ENCODE data around the gene EEA1.
"Not testable (repeated sequence)": the region's sequence is repeated elsewhere in the genome, so short reads cannot be mapped to it uniquely, and the experiment has no call there.

Gene EEA1

GRCh38 chr12:92756898-92757596 is 172.0 kb downstream of the EEA1 start:
- DNase-seq (ENCODE audit: low spot score) = no peak
- Mint-ChIP-seq H3K9me3 (no peaks in the 10 kb centered on the region), H3K36me3 (ENCODE audit: low read depth) (no peaks in the 10 kb centered on the region), H3K4me1 (ENCODE audit: low read depth) (no peaks in the 10 kb centered on the region), H3K4me3 (no peak overlapping the region), H3K27ac (no peak overlapping the region), H3K27me3 (ENCODE audit: low read depth) (peaks cover 27% of the 10 kb centered on the region)

GRCh38 chr12:92753976-92754885 is 174.9 kb downstream of the EEA1 start:
- DNase-seq (ENCODE audit: low spot score) = no peak
- Mint-ChIP-seq H3K27me3 (ENCODE audit: low read depth) (peaks cover 24% of the 10 kb centered on the region), H3K4me3 (no peak overlapping the region), H3K4me1 (ENCODE audit: low read depth) (no peaks in the 10 kb centered on the region), H3K36me3 (ENCODE audit: low read depth) (no peaks in the 10 kb centered on the region), H3K9me3 (no peaks in the 10 kb centered on the region), H3K27ac (no peak overlapping the region)

DNA sequence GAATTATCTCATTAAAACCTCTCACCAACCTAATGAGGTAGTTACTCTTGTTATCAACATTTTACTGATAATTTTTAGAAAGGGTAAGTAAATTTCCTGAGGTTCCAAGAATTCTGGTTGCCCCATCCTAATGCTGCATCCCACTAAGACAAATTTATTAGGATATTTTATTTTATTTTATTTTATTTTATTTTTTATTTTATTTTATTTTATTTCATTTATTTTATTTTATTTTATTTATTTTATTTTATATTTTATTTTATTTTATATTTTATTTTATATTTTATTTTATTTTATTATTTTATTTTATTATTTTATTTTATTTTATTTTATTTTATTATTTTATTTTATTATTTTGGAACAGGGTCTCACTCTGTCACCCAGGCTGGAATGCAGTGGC is 179.4 kb downstream of the EEA1 start:
- DNase-seq (ENCODE audit: low spot score); H3K4me1 Mint-ChIP-seq (ENCODE audit: low read depth); H3K4me3 Mint-ChIP-seq; H3K27ac Mint-ChIP-seq; H3K36me3 Mint-ChIP-seq (ENCODE audit: low read depth); H3K9me3 Mint-ChIP-seq; H3K27me3 Mint-ChIP-seq (ENCODE audit: low read depth): not testable (repeated sequence)

- DNase-seq (ENCODE audit: low spot score) = no peak
- Mint-ChIP-seq H3K9me3 (no peaks in the 10 kb centered on the region), H3K27ac (no peak overlapping the region), H3K4me3 (no peak overlapping the region), H3K4me1 (ENCODE audit: low read depth) (no peaks in the 10 kb centered on the region), H3K36me3 (ENCODE audit: low read depth) (no peaks in the 10 kb centered on the region), H3K27me3 (ENCODE audit: low read depth) (peaks cover 6% of the 10 kb centered on the region)
These were observed 181.9 kb downstream of the EEA1 start for GRCh38 chr12:92747151-92747550.

DNA sequence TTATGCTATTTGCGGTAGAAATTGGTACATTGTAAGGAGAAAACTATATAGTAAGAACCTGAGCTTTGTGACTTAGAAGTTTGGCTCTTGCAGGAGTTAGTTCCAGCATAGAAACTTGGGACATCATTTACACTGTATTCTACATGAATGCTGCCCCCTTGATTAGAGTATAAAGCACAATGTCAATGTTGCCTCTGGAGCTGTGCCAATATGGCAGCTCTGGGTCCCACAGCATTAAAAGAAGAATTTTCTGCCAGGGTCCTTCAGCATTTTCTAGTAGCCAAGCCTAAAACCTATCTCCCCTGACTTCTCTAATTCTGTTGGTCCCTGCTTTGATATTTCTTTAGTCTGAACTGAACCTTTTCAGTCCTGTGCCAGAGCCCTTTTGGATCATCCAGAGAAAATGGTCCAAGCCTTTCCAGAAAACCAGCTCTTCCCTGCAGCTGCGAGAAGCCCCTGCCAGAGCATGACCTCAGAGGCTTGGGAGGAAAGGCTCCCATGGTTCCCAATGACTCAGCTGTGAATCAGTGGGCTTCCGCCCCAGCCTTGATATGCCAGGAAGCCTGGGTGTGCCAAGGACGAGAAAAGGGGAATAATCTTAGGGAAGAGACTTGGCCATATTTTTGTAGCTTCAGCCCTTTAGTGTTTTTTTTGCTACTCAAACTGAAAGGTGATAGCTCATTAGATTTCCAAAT is 183.1 kb downstream of the EEA1 start:
- no peaks in the 10 kb centered on the region for H3K9me3 Mint-ChIP-seq
- H3K4me3 Mint-ChIP-seq = no peak overlapping the region
- H3K4me1 Mint-ChIP-seq (ENCODE audit: low read depth) = no peaks in the 10 kb centered on the region
- no peaks in the 10 kb centered on the region for H3K36me3 Mint-ChIP-seq (ENCODE audit: low read depth)
- H3K27me3 Mint-ChIP-seq (ENCODE audit: low read depth) = peaks cover 6% of the 10 kb centered on the region
- DNase-seq (ENCODE audit: low spot score) = no peak
- no peak overlapping the region for H3K27ac Mint-ChIP-seq

GRCh38 chr12:92743026-92743425 is 186.1 kb downstream of the EEA1 start:
- no peak for DNase-seq (ENCODE audit: low spot score)
- Mint-ChIP-seq H3K27ac (no peak overlapping the region), H3K27me3 (ENCODE audit: low read depth) (peaks cover 8% of the 10 kb centered on the region), H3K9me3 (no peaks in the 10 kb centered on the region), H3K4me1 (ENCODE audit: low read depth) (no peaks in the 10 kb centered on the region), H3K4me3 (no peak overlapping the region), H3K36me3 (ENCODE audit: low read depth) (no peaks in the 10 kb centered on the region)

DNA sequence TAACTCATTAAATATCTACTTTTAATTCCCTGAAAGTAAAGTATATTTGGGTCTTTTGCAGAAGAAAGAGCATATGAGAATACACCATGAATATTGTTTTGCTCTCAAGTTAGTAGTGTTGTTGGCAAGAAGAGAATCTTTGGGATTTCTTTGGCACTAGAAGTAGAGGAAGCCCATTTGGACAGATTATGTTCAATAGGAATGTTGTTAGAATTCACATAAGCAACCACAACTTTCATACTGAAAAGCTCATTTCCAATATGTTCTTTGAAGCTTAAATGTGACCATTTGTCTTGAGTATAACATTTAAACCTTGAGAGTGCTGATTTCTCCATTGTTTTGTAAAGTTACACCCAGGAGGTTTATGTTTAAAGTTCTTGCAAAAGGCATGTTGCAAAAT is 188.7 kb downstream of the EEA1 start:
- Mint-ChIP-seq H3K27me3 (ENCODE audit: low read depth) (peaks cover 11% of the 10 kb centered on the region), H3K4me1 (ENCODE audit: low read depth) (no peaks in the 10 kb centered on the region), H3K9me3 (no peaks in the 10 kb centered on the region), H3K4me3 (no peak overlapping the region), H3K27ac (no peak overlapping the region), H3K36me3 (ENCODE audit: low read depth) (no peaks in the 10 kb centered on the region)
- no peak for DNase-seq (ENCODE audit: low spot score)

DNA sequence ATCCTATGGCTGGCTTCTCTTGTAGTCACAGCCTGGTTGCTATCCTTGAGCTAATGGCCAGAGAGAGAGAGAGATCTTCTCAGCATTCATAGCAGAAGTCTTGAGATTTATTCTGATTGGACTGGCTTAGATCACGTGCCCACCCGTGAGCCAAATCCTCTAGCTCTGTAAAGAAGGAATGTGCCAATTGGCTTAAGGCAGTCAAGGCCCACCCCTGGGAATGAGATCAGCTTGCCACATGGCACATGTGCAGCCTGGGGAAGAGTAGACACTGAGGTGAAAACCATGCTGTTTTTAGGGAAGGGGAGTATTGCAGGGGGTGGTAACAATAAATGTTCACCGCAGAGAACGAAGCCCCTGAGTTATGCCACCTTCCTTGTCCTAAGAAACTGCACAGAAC is 190.0 kb downstream of the EEA1 start:
- no peaks in the 10 kb centered on the region for H3K4me1 Mint-ChIP-seq (ENCODE audit: low read depth)
- peaks cover 10% of the 10 kb centered on the region for H3K27me3 Mint-ChIP-seq (ENCODE audit: low read depth)
- no peaks in the 10 kb centered on the region for H3K36me3 Mint-ChIP-seq (ENCODE audit: low read depth)
- H3K9me3 Mint-ChIP-seq = no peaks in the 10 kb centered on the region
- no peak for DNase-seq (ENCODE audit: low spot score)
- no peak overlapping the region for H3K4me3 Mint-ChIP-seq
- no peak overlapping the region for H3K27ac Mint-ChIP-seq

DNA sequence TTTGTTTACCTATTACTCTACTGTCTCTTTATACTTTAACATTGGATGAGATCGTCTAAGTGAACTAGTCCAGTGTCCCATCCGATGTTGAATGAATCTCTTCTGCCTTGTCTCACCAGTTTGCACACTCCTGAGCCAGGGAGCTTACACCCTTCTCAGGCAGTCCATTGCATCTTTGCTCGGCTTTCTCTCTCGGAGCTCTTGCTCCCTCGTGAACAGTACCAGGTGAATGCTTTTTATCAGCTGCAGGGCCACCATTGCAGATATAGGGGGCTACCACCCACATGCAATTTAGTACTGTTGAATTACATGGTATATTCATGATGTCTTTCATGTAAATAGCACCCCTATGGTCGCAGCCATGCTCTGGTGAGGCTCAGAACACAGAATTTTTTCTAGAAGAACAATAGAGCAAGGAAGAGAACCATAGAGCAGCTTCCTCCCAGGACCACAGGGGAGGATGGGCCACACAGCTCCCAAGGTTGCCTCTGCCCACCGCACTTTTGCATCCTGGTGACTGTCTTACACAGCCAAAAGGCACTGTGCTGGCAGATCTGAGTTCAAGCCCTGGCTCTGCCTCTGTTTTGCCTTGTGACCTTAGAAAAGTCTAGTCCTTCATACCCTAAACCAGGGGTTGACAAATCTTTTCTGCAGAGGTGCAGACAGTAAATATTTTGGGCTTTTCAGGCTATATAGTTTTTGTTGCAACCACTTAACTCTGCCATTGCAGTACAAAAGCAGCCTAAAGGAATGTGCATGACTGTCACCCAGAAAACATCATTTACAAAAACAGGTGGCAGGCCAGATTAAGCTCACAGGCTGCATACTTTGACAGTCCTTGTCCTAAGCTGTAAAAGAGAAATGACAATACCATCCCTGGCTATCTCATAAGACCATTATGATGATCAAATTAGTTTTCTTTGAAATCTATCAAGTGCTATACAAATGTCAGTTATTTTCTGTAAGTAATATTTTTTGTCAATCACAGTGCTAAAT is 190.9 kb downstream of the EEA1 start:
- no peaks in the 10 kb centered on the region for H3K36me3 Mint-ChIP-seq (ENCODE audit: low read depth)
- no peak overlapping the region for H3K27ac Mint-ChIP-seq
- no peaks in the 10 kb centered on the region for H3K9me3 Mint-ChIP-seq
- peaks cover 10% of the 10 kb centered on the region for H3K27me3 Mint-ChIP-seq (ENCODE audit: low read depth)
- DNase-seq (ENCODE audit: low spot score) = no peak
- H3K4me3 Mint-ChIP-seq = no peak overlapping the region
- H3K4me1 Mint-ChIP-seq (ENCODE audit: low read depth) = no peaks in the 10 kb centered on the region

- no peak overlapping the region for H3K27ac Mint-ChIP-seq
- no peaks in the 10 kb centered on the region for H3K4me1 Mint-ChIP-seq (ENCODE audit: low read depth)
- no peak overlapping the region for H3K4me3 Mint-ChIP-seq
- no peaks in the 10 kb centered on the region for H3K36me3 Mint-ChIP-seq (ENCODE audit: low read depth)
- no peaks in the 10 kb centered on the region for H3K9me3 Mint-ChIP-seq
- no peak for DNase-seq (ENCODE audit: low spot score)
- peaks cover 8% of the 10 kb centered on the region for H3K27me3 Mint-ChIP-seq (ENCODE audit: low read depth)
These were observed 192.5 kb downstream of the EEA1 start for GRCh38 chr12:92736605-92737004.

GRCh38 chr12:92735131-92735721 is 193.9 kb downstream of the EEA1 start:
- DNase-seq (ENCODE audit: low spot score) = no peak
- Mint-ChIP-seq H3K27ac (no peak overlapping the region), H3K4me1 (ENCODE audit: low read depth) (no peaks in the 10 kb centered on the region), H3K27me3 (ENCODE audit: low read depth) (peaks cover 8% of the 10 kb centered on the region), H3K9me3 (no peaks in the 10 kb centered on the region), H3K36me3 (ENCODE audit: low read depth) (no peaks in the 10 kb centered on the region), H3K4me3 (no peak overlapping the region)

- no peaks in the 10 kb centered on the region for H3K4me1 Mint-ChIP-seq (ENCODE audit: low read depth)
- H3K36me3 Mint-ChIP-seq (ENCODE audit: low read depth) = no peaks in the 10 kb centered on the region
- H3K9me3 Mint-ChIP-seq = no peaks in the 10 kb centered on the region
- H3K4me3 Mint-ChIP-seq = no peak overlapping the region
- H3K27me3 Mint-ChIP-seq (ENCODE audit: low read depth) = peaks cover 6% of the 10 kb centered on the region
- DNase-seq (ENCODE audit: low spot score) = no peak
- no peak overlapping the region for H3K27ac Mint-ChIP-seq
These were observed 195.4 kb downstream of the EEA1 start for GRCh38 chr12:92733661-92734060.

GRCh38 chr12:92733181-92733580 is 195.9 kb downstream of the EEA1 start:
- no peak overlapping the region for H3K4me3 Mint-ChIP-seq
- DNase-seq (ENCODE audit: low spot score) = no peak
- H3K36me3 Mint-ChIP-seq (ENCODE audit: low read depth) = no peaks in the 10 kb centered on the region
- H3K27ac Mint-ChIP-seq = no peak overlapping the region
- no peaks in the 10 kb centered on the region for H3K9me3 Mint-ChIP-seq
- H3K27me3 Mint-ChIP-seq (ENCODE audit: low read depth) = peaks cover 5% of the 10 kb centered on the region
- H3K4me1 Mint-ChIP-seq (ENCODE audit: low read depth) = no peaks in the 10 kb centered on the region

Measured in T-helper 2 cell treated with Interferon-gamma antibody and Interleukin-4, amounts not matched to agents 5 μg/mL and 100 μg/mL, for 36 hours (primary cell).